PFSK-1 (cell line): ENCODE data around the gene POU2AF1.

ENCODE experiments used
- FOXP2 ChIP-seq: optimal IDR thresholded peaks from 2 replicates; pipeline ENCODE3; 2011; ENCODE audit warnings: borderline replicate concordance, control low read depth, inconsistent platforms; ENCODE audit not compliant: insufficient read depth; ENCODE audit errors: extremely low read length, extremely low read depth
- POLR2AphosphoS5 ChIP-seq: IDR thresholded peaks from 2 replicates; pipeline ENCODE4 v1.6.1; 2012; ENCODE audit warnings: low read depth, mild to moderate bottlenecking, control low read depth, low read length, moderate library complexity
- SIN3A ChIP-seq: IDR thresholded peaks from 2 replicates; pipeline ENCODE4 v1.6.1; 2012; ENCODE audit warnings: mild to moderate bottlenecking, low read length, moderate library complexity, borderline replicate concordance; ENCODE audit not compliant: insufficient read depth
- TAF1 ChIP-seq: IDR thresholded peaks from 2 replicates; pipeline ENCODE4 v1.6.1; 2012; ENCODE audit warnings: low read length, control low read depth, borderline replicate concordance; ENCODE audit not compliant: insufficient read depth
- TF ChIP-seq, protein P1 (sequence below), 2 experiments: IDR thresholded peaks; 2 replicates each; pipeline versions ENCODE4 v1.6.1 to v1.8.0; 2011 to 2012; ENCODE audit warnings: low read depth in 2 of 2, low read length in 2 of 2, control low read depth in 1 of 2, inconsistent platforms in 1 of 2, mild to moderate bottlenecking in 1 of 2, moderate library complexity in 1 of 2; ENCODE audit not compliant: insufficient read depth in 1 of 2

Gene POU2AF1

DNA sequence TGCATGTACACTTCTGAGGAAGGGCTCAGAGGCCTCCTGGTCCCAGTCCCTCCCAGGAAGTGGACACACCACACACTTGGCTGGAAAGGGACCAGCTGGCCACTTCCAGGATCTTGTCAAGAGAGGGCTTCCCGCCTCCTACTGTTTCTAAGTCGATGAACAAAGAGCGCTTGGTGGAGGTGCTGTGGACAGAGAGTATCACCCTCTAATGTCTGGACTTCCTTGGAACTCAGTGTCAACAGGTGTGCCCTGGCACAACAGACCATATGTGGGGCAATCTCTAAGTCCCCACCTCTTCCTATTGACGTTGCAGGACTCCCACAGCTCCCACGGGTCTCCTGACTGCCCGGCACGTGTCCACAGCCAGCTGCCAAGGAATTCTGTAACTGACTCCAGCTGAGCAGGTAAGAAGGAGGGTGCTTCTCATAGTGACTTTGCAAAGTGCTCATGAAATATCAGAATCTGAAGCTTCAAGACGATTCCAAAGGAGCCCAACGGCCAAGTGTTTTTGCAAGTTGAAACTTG, 16.1 kb downstream of the POU2AF1 start:
- TF ChIP-seq SIN3A (no peak), POLR2AphosphoS5 (no peak), FOXP2 (no peak), TAF1 (no peak)
- TF ChIP-seq, protein P1, sequence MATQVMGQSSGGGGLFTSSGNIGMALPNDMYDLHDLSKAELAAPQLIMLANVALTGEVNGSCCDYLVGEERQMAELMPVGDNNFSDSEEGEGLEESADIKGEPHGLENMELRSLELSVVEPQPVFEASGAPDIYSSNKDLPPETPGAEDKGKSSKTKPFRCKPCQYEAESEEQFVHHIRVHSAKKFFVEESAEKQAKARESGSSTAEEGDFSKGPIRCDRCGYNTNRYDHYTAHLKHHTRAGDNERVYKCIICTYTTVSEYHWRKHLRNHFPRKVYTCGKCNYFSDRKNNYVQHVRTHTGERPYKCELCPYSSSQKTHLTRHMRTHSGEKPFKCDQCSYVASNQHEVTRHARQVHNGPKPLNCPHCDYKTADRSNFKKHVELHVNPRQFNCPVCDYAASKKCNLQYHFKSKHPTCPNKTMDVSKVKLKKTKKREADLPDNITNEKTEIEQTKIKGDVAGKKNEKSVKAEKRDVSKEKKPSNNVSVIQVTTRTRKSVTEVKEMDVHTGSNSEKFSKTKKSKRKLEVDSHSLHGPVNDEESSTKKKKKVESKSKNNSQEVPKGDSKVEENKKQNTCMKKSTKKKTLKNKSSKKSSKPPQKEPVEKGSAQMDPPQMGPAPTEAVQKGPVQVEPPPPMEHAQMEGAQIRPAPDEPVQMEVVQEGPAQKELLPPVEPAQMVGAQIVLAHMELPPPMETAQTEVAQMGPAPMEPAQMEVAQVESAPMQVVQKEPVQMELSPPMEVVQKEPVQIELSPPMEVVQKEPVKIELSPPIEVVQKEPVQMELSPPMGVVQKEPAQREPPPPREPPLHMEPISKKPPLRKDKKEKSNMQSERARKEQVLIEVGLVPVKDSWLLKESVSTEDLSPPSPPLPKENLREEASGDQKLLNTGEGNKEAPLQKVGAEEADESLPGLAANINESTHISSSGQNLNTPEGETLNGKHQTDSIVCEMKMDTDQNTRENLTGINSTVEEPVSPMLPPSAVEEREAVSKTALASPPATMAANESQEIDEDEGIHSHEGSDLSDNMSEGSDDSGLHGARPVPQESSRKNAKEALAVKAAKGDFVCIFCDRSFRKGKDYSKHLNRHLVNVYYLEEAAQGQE (IDR thresholded peaks at IDR 0.05; ENCODE audit: insufficient read depth in 1 of 2, low read depth in 2 of 2, low read length in 2 of 2) = no peak

DNA sequence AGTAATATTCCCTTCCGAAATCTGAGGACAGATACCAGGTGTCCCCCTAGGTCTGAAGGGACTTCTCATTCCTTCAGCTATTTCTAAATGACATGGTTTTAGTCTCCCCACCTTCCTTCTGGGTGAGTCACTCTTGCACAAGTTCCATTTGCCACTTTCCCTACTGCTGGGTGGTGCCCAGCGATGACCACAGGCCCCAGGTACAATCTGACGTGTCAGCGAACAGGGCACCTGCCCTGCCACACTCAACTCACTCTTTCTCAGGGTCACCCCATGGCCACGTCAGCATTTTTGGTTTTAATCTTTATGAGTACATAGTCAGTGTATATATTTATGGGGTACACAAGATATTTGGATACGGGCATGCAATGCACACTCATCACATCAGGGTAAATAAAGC, 17.2 kb downstream of the POU2AF1 start:
- TF ChIP-seq POLR2AphosphoS5 = no peak
- TF ChIP-seq FOXP2 = no peak
- no peak for TF ChIP-seq SIN3A
- no peak for TF ChIP-seq TAF1
- TF ChIP-seq, protein P1 (IDR thresholded peaks at IDR 0.05; ENCODE audit: insufficient read depth in 1 of 2, low read depth in 2 of 2, low read length in 2 of 2) = no peak

DNA sequence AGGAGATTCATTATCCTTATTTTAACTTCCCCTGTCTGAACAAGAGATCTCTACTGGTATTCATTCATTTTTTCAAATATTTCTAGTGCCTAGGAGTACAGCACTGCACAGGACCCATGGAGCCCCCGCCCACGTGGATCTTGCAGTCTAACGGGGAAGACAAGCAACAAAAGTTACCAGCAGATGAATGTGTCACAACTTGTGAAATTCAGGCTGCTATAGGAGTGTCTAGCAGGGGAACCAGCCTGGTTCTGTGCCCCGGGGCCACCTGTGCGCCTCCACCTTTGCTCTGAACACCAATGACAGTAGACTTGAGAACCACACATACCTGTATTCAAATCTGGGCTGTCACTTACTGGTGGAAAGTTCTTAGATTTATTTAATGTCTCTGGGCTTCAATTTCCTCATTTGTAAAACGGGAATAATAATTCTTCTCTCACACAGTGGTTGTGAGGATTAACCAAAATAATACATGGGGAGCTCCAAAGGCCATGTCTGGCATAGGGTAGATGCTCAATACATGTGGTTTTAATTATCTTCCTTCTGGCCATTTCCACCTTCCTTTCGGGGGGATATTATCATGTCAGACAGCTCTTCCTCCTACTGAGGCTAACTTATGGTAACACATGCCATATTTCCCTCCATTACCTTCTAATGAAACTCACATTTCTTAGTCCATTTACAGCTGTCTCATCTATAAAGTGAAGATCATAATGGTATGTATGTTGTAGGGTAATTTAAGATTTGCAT, 17.8 kb downstream of the POU2AF1 start:
- TF ChIP-seq SIN3A (no peak), FOXP2 (no peak), POLR2AphosphoS5 (no peak)
- TF ChIP-seq, protein P1 (IDR thresholded peaks at IDR 0.05; ENCODE audit: insufficient read depth in 1 of 2, low read depth in 2 of 2, low read length in 2 of 2) = no peak

DNA sequence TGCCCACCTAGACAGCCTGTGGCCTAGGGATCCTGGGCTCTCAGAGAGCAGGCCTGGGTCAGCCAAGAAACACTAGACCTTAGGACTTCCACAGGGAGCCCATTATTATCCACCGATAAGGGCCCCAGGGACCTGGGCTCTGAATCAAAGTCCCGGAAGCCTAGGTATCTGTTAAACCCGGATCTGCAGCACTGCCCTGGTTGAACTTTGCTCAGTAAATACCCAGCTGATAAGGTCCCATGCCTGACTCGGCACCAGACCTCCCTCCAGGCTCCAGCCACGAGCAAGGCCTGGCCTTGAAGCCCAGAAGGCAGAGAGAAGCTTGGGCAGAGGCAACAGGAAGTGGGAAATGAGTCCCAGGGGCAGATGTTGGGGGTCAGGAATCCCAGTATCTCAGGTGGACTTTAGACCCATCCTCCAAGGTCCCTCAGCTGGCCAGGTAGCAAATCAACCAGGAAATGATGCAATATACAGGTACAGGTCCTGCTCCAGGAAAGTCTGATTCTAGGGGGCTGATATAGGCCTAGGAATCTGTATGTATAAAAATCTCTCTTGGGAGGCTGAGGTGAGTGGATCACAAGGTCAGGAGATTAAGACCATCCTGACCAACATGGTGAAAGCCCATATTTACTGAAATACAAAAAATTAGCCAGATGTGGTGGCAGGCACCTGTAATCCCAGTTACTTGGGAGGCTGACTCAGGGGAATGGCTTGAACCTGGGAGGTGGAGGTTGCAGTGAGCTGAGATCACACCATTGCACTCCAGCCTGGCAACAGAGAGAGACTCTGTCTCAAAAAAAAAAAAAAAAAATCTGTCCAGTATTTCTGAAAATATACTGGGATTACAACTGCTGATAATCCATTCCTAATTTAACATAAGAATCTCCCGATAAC, 18.7 kb downstream of the POU2AF1 start:
- TF ChIP-seq TAF1 (no peak), FOXP2 (no peak)

DNA sequence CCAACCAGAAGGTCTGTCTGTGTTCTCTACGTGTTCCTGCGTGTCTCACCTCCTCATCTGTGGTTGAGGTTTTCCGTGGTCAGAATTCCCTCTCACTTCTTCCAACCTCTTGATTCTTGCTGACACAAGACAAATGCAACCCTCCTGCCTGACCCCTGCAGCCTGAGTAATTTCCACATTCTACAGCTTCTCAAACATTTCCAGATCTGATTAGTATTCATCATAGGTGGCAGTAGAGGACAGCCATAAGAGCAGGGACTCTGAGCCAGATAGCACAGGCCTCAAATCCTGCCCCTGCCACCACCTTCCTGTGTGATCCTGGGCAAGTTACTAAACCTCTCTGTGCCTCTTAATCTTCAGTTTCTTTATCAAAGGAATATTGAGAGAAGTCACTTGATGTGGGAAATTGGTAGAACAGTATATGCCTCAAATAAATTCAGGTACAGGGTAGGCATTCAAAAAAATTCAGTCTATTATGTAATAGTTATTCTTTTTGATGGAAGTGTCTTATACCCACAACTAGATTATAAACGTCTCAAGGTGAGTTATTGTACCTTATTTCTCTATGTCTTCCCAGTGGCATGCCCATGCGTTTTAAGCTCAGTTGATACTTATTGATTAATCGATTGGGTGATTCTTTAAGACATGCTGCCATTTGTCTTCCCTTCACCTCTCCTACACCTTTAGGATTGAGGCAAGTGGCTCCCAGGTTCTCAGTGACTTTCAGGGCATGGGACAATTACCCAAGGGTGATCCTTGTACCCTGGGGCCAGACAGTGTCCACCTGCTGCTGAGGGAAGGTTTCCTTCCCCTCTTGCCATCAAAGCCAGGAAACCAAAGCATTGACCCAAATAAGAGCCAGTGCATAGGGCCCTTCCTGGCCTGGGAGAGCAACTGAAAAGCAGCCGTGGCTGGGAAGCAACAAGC, 19.6 kb downstream of the POU2AF1 start:
- no peak for TF ChIP-seq POLR2AphosphoS5
- TF ChIP-seq TAF1 = no peak
- TF ChIP-seq, protein P1 (IDR thresholded peaks at IDR 0.05; ENCODE audit: insufficient read depth in 1 of 2, low read depth in 2 of 2, low read length in 2 of 2) = no peak
- no peak for TF ChIP-seq FOXP2
